Central memory CD8-positive, alpha-beta T cell (primary cell): ENCODE results near the gene C3orf22.
A peak's percentile ranks its signal among the peaks of the same experiment; 100 is the strongest.
"Not testable (repeated sequence)": the region's sequence is repeated elsewhere in the genome, so short reads cannot be mapped to it uniquely, and the experiment has no call there.

Experiments
- ATAC-seq: fragments of 150-1000 bp; cut with Tn5 transposase; replicated peaks from 2 replicates; pipeline ENCODE4 v1.10.0; 2022; ENCODE audit warnings: mild to moderate bottlenecking, moderate FRiP score, moderate number of reproducible peaks; ENCODE audit not compliant: poor library complexity, severe bottlenecking; ENCODE audit errors: extremely low read depth
- DNase-seq, 2 donors: peaks; one replicate each; pipeline ENCODE4 v3.0.0; 2021; ENCODE audit warnings: low spot score in 2 of 2
- H3K27ac Mint-ChIP-seq: one replicate; pipeline ENCODE4 v1.8.0; 2022; ENCODE audit warnings: low read depth, mild to moderate bottlenecking, moderate library complexity, mixed read lengths
- H3K27me3 Mint-ChIP-seq: one replicate; pipeline ENCODE4 v1.8.0; 2022; ENCODE audit warnings: mixed read lengths
- H3K36me3 Mint-ChIP-seq: one replicate; pipeline ENCODE4 v1.8.0; 2022; ENCODE audit warnings: mild to moderate bottlenecking, moderate library complexity, mixed read lengths; ENCODE audit not compliant: insufficient read depth
- H3K4me1 Mint-ChIP-seq: one replicate; pipeline ENCODE4 v1.8.0; 2022; ENCODE audit warnings: mixed read lengths
- H3K4me3 Mint-ChIP-seq: one replicate; pipeline ENCODE4 v1.8.0; 2022; ENCODE audit warnings: mild to moderate bottlenecking, moderate library complexity, mixed read lengths
- H3K9me3 Mint-ChIP-seq: one replicate; pipeline ENCODE4 v1.8.0; 2022; ENCODE audit warnings: mixed read lengths

Gene C3orf22, protein sequence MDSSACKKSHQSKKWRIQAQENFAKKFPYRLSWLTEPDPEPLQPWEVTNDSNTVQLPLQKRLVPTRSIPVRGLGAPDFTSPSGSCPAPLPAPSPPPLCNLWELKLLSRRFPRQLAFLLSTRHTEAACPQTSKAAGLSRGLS

DNA sequence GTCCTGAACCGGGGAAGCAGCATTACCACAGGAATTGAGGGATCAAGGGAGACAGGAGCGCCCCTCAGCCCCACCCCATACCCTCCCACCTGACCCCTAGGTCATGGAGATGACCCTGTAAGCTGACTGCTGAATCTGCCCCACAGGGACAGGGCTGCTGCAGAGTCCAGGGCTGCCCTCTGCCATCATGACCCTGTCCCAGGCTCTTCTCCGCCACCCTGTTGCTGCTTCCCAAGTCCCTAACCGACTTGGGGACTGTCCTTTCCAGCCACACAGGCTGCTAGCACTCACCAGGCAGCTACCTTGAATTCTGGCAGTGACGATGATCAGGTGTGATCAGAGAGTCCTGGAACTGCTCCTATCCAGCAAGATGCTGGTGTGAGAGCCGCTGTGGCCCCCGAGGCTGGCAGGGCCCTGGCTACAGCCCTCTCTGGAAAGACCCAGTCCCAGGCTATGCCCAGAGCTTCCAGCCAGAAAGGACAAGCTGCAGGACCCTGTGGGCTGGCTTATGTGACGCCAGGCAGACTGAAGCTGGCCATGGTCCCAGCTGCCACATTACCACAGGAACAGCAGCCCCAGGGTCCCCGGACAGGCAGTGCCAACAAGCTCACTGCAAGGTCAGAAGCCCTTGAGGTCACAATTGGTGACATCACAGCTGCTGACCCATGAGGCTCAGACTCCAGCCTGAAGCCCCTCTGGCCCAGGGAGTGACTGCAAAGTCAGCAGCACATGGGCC is at the start of gene C3orf22:
Gene C3orf22, minus strand, starts transcription at position 597 of the 736 bp plus-strand sequence. CDS start 5,542 bp downstream, outside the sequence.
- DNase-seq (peak in 1 of 2 donors; percentile 7), ATAC-seq (no peak)

DNA sequence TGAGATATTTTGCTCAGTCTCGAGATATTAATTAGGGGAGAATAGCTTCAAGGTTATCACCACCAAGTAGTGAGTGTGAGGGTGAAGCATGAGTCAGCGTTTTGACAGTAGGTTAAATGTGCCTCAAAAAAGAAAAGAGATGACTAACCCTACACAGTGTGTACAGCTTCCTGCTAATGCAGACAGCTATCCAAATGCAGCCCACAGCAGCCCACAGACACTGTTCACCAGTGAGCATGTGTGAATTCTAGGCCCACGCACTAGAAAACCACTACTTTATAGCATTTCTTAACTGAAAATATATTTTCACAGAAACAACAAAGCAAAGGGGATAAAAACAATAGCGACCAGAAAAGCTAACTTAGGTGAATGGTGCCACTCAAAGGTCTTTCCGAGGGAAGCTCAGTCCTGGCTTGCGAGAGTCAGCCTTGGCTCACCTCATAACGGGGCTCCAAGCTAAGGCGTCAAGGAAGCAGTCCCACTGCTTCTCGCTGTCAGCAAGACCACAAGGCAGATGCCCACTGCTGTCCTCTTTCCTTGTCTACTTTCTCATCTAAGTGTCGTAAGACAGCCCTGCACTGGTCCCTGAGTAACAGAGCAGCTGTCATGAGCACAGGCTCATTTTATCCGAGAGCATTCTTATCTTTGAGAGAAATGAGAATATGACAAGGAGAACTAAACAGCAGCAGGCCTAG is 48.6 kb upstream of the C3orf22 start:
- Mint-ChIP-seq H3K4me1 (peaks cover 9% of the 10 kb centered on the region), H3K4me3 (no peak overlapping the region), H3K27ac (peak overlapping the region; percentile 44), H3K36me3 (no peaks in the 10 kb centered on the region), H3K27me3 (peaks cover 9% of the 10 kb centered on the region), H3K9me3 (no peaks in the 10 kb centered on the region)
- DNase-seq: peak in 1 of 2 donors; percentile 37
- ATAC-seq: peak; percentile 99

More for the DNA sequence above, at the start of gene C3orf22:
- no peak within 1 kb of the TSS for H3K4me3 Mint-ChIP-seq
- H3K4me1 Mint-ChIP-seq: no peaks in the 10 kb centered on the region
- peaks cover 6% of the 10 kb centered on the region for H3K9me3 Mint-ChIP-seq
- H3K27ac Mint-ChIP-seq: no peak within 1 kb of the TSS
- H3K36me3 Mint-ChIP-seq: peaks cover 2% of the 10 kb centered on the region
- peaks cover 21% of the 10 kb centered on the region for H3K27me3 Mint-ChIP-seq

DNA sequence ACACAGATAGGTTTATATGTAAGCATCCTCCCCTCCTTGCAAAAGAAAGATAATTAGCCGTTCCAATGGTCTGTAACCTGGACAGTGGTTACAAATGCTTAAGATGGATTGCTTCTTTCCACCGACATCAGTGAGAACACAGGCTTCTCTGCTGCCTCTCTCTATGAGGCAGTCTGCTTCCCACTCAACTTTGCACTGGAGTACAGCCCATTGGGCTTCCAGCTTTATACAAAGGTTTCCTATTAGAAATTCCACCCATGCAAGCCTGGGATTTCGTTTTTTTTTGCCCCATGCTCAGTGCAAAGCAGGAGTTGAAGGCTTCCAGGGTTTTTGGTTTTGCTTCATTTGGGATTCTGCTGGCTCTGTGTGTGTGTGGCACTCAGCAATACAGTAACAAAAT is 47.3 kb upstream of the C3orf22 start:
- H3K36me3 Mint-ChIP-seq: no peaks in the 10 kb centered on the region
- peaks cover 4% of the 10 kb centered on the region for H3K4me1 Mint-ChIP-seq
- H3K27me3 Mint-ChIP-seq: peaks cover 23% of the 10 kb centered on the region
- DNase-seq (no peak), ATAC-seq (no peak)
- H3K9me3 Mint-ChIP-seq: no peaks in the 10 kb centered on the region
- H3K4me3 Mint-ChIP-seq: no peak overlapping the region
- H3K27ac Mint-ChIP-seq: no peak overlapping the region

DNA sequence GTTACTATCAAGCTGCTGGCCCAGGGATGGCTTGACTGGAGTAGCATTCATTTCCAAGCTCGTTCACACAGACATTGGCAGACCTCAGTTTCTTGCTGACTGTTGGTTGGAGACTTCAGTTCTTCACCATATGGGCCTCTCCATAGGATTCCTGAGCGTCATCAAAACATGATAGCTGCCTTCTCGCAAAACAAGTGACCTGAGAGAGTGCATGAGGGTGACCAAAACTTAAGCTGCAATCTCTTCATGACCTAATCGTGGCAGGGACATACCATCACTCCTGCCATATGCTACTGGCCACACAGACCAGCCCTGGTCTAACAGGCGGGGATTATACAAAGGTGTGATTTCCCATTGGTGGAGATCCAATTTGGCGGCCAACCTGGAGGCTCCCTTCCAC is 46.0 kb upstream of the C3orf22 start:
- peaks cover 32% of the 10 kb centered on the region for H3K27me3 Mint-ChIP-seq
- DNase-seq (no peak), ATAC-seq (no peak)
- H3K36me3 Mint-ChIP-seq: no peaks in the 10 kb centered on the region
- no peak overlapping the region for H3K27ac Mint-ChIP-seq
- no peaks in the 10 kb centered on the region for H3K9me3 Mint-ChIP-seq
- H3K4me3 Mint-ChIP-seq: no peak overlapping the region
- peaks cover 4% of the 10 kb centered on the region for H3K4me1 Mint-ChIP-seq

DNA sequence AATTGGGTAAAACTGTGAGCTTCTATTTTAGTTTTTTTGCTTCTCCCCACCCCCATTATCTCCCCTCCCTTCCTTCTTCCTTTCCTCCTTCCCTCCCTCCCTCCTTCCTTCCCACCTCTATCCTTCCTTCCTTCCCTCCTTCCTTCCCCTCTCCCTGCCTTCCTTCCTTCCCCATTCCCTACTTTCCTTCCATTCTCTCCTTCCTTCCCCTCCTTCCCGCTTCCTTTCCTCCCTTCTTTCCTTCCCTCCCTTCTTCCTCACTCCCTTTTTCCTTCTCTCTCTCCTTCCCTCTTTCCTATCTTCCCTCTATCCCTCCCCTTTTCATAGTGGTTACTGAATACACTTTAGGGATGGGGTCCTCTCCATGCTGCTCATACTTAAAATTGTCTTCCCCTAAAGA is 40.4 kb upstream of the C3orf22 start:
- H3K4me3 Mint-ChIP-seq: no peak overlapping the region
- H3K36me3 Mint-ChIP-seq: peaks cover 2% of the 10 kb centered on the region
- DNase-seq (no peak), ATAC-seq (no peak)
- H3K27ac Mint-ChIP-seq: no peak overlapping the region
- peaks cover 32% of the 10 kb centered on the region for H3K27me3 Mint-ChIP-seq
- H3K9me3 Mint-ChIP-seq: no peaks in the 10 kb centered on the region
- no peaks in the 10 kb centered on the region for H3K4me1 Mint-ChIP-seq

DNA sequence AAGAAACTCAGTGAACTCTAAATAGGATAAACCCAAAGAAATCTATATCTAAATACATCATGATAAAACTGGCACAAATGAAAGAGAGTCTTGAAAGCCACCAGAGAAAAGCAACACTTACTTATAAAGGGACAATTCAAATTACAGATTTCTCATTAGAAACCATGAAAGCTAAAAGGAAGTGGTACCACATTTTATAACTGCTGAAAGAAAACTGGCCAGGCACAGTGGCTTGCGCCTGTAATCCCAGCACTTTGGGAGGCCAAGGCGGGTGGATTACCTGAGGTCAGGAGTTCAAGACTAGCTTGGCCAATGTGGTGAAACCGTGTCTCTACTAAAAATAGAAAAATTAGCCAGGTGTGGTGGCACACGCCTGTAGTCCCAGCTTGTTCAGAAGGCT is 36.7 kb upstream of the C3orf22 start:
- H3K4me1 Mint-ChIP-seq, H3K36me3 Mint-ChIP-seq, ATAC-seq, H3K4me3 Mint-ChIP-seq, H3K9me3 Mint-ChIP-seq, DNase-seq, H3K27ac Mint-ChIP-seq: not testable (repeated sequence)
- H3K27me3 Mint-ChIP-seq: peaks cover 24% of the 10 kb centered on the region

DNA sequence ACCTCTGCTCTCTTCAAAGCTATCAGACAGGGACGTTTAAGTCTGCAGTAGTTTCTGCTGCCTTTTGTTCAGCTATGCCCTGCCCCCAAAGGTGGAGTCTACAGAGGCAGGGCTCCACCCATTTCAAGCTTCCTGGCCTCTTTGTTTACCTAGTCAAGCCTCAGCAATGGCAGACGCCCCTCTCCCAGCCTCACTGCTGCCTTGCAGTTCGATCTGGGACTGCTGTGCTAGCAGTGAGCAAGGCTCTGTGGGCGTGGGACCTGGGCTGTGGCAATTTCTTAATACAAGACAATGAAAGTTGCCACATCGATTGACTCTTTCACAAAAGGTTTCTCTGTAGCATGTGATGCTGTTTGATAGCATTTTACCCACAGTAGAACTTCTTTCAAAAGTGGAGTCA is 32.8 kb upstream of the C3orf22 start:
- peaks cover 45% of the 10 kb centered on the region for H3K27me3 Mint-ChIP-seq
- H3K9me3 Mint-ChIP-seq, DNase-seq, ATAC-seq, H3K4me3 Mint-ChIP-seq, H3K36me3 Mint-ChIP-seq, H3K27ac Mint-ChIP-seq, H3K4me1 Mint-ChIP-seq: not testable (repeated sequence)

DNA sequence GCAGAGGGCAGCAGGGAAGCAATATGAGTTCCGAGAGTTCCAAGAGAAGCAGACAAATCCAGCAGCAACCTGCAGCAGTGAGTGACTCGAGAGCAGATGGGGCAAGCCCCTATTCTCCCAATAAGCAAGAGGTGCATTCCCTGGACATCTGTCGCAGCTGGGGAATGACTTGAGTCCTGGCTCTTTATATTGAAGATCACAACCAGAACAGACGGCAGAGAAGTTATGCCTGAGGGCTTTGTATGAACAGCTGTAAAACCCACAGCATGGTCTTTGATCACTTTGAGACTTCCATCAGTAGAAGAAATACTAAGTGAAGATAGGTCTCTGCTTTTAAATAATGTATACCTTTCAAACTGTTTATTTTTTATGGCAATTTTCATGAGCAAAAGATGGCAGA is 23.6 kb upstream of the C3orf22 start:
- H3K36me3 Mint-ChIP-seq: no peaks in the 10 kb centered on the region
- no peaks in the 10 kb centered on the region for H3K4me1 Mint-ChIP-seq
- DNase-seq: no peak
- H3K9me3 Mint-ChIP-seq: no peaks in the 10 kb centered on the region
- H3K4me3 Mint-ChIP-seq: no peak overlapping the region
- H3K27me3 Mint-ChIP-seq: peaks cover 42% of the 10 kb centered on the region
- H3K27ac Mint-ChIP-seq: no peak overlapping the region
- ATAC-seq: no peak

DNA sequence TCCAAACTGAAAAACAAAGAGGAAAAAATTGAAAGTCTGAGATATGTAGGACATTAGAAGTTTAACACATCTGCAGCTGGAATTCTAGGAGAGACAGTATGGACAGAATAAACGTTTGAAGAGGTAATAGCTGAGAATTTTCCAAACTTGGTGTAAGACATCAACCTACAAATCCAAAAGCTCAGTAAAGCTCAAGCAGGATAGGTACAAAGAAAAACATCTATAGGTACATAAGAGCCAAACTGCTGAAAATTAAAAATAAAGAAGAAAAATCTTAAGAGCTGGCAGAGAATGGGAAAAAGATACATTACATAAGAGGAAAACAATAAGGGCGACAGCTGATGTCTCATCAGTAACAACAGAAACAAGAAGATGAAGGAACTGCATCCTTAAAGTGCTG is 22.8 kb upstream of the C3orf22 start:
- ATAC-seq (no peak), DNase-seq (no peak)
- Mint-ChIP-seq H3K9me3 (no peaks in the 10 kb centered on the region), H3K36me3 (no peaks in the 10 kb centered on the region), H3K4me1 (no peaks in the 10 kb centered on the region), H3K4me3 (no peak overlapping the region), H3K27me3 (peaks cover 49% of the 10 kb centered on the region), H3K27ac (no peak overlapping the region)

DNA sequence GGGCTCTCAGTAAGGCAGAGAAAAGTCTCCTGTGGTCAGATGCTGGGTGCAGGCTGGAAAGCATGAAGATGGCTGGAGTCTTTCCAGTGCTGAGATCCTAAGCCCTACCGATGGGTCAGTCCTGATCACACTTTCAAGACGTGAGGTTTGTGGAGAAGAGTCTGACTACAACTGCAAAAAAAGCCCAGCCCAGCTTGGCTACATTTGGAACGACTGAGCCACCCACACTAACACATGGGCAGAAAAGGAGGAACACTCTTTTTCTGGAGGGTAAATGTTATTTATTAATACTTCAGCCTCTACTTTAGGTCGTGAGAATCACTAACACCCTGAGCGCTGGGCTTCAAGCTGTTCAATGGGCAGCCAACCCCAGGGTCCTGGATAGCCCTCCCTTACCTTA is 22.0 kb upstream of the C3orf22 start:
- Mint-ChIP-seq H3K4me3 (no peak overlapping the region), H3K27me3 (peaks cover 58% of the 10 kb centered on the region)
- no peak for DNase-seq

DNA sequence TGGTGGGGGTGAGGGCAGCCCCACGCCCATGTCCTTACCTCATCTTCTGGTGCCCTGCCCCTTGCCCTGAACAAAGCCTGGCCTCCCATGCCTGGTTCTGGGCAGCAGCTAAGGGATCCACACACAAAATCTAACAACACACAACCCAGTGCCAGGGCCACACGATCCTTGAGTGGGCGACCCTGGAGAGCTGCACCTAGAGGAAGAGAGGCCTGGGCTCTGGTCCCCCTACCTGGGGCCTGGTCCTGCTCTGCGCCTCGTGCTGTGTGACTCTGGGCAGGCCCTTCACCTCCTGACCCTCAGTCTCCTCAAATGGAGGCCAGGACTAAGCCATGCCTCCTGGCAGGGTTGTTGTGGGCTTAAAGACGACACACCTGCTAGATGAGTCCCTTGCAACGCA is 20.0 kb upstream of the C3orf22 start:
- Mint-ChIP-seq H3K9me3 (no peaks in the 10 kb centered on the region), H3K27me3 (peaks cover 78% of the 10 kb centered on the region), H3K4me3 (no peak overlapping the region), H3K4me1 (no peaks in the 10 kb centered on the region), H3K36me3 (no peaks in the 10 kb centered on the region), H3K27ac (no peak overlapping the region)
- no peak for ATAC-seq
- no peak for DNase-seq

More for the DNA sequence above, 22.0 kb upstream of the C3orf22 start:
- ATAC-seq: no peak
- H3K4me1 Mint-ChIP-seq: no peaks in the 10 kb centered on the region
- H3K27ac Mint-ChIP-seq: no peak overlapping the region
- no peaks in the 10 kb centered on the region for H3K36me3 Mint-ChIP-seq
- no peaks in the 10 kb centered on the region for H3K9me3 Mint-ChIP-seq

DNA sequence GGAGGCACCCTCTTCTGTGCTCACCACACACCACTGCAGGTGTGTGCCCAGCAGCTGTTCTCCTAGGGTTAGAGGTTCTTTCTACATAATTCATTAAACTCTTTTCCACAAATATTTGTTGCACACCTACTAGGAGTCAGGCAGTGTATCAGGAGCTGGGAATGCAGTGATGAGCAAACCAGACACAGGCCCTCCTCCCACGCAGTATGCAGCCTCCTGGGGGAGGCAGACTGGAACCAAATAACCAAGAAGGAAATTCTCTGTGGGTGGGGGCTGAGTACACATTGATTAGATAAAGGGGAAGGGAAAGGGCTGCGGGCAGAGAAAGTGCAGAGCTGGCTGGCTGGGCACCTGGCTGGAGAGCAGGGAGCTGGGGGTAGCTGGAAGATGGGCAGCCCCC is 18.5 kb upstream of the C3orf22 start:
- Mint-ChIP-seq H3K9me3 (no peaks in the 10 kb centered on the region), H3K36me3 (no peaks in the 10 kb centered on the region), H3K27me3 (peaks cover 92% of the 10 kb centered on the region), H3K4me1 (no peaks in the 10 kb centered on the region), H3K27ac (no peak overlapping the region), H3K4me3 (no peak overlapping the region)
- no peak for DNase-seq
- ATAC-seq: no peak
